H9 (cell line): ENCODE data around the gene GSG1L. TPM values are rescaled to one million over a fixed set of nuclear protein-coding genes. Genes with fewer than 3 reads are reported as not detected.

Experiments
- DNase-seq: peaks from one replicate; pipeline ENCODE4 v3.0.0-alpha.2; 2017
- H2AFZ ChIP-seq: one replicate; pipeline ENCODE4 v1.6.1; 2013; ENCODE audit warnings: mild to moderate bottlenecking, low read length, control low read depth, moderate library complexity
- H2AK5ac ChIP-seq: 2 replicates; pipeline ENCODE4 v1.6.1; 2013; ENCODE audit warnings: low read length, control low read depth, mixed read lengths; ENCODE audit not compliant: insufficient read length
- H2BK120ac ChIP-seq: one replicate; pipeline ENCODE4 v1.6.1; 2013; ENCODE audit warnings: low read depth, mild to moderate bottlenecking, low read length, control low read depth, inconsistent platforms; ENCODE audit not compliant: poor library complexity, severe bottlenecking
- H2BK12ac ChIP-seq: 2 replicates; pipeline ENCODE4 v1.6.1; 2013; ENCODE audit warnings: low read length, control low read depth, mixed read lengths, low read depth; ENCODE audit not compliant: insufficient read length
- H2BK15ac ChIP-seq: 2 replicates; pipeline ENCODE4 v1.6.1; 2013; ENCODE audit warnings: low read depth, low read length, control low read depth
- H2BK20ac ChIP-seq: one replicate; pipeline ENCODE4 v1.6.1; 2013; ENCODE audit warnings: low read depth, mild to moderate bottlenecking, low read length, control low read depth, inconsistent platforms; ENCODE audit not compliant: poor library complexity, severe bottlenecking
- H2BK5ac ChIP-seq: 2 replicates; pipeline ENCODE4 v1.6.1; 2013; ENCODE audit warnings: low read length, control low read depth, mixed read lengths; ENCODE audit not compliant: insufficient read length
- H3K14ac ChIP-seq: 2 replicates; pipeline ENCODE4 v1.6.1; 2013; ENCODE audit warnings: low read length, control low read depth; ENCODE audit not compliant: insufficient read depth
- H3K18ac ChIP-seq: 2 replicates; pipeline ENCODE4 v1.6.1; 2013; ENCODE audit warnings: low read depth, mild to moderate bottlenecking, mixed read lengths, low read length, control low read depth; ENCODE audit not compliant: insufficient read length
- H3K23ac ChIP-seq: 2 replicates; pipeline ENCODE4 v1.6.1; 2013; ENCODE audit warnings: low read length, control low read depth, mixed read lengths, low read depth; ENCODE audit not compliant: insufficient read length
- H3K23me2 ChIP-seq: 2 replicates; pipeline ENCODE4 v1.6.1; 2013; ENCODE audit warnings: low read depth, mild to moderate bottlenecking, mixed read lengths, low read length, control low read depth; ENCODE audit not compliant: insufficient read length, poor library complexity, severe bottlenecking
- H3K27ac ChIP-seq: 2 replicates; pipeline ENCODE4 v1.5.1; 2013; ENCODE audit warnings: low read length, control low read depth, mixed read lengths, low read depth; ENCODE audit not compliant: insufficient read length
- H3K27me3 ChIP-seq: 2 replicates; pipeline ENCODE4 v1.6.1; 2013; ENCODE audit warnings: low read length, control low read depth, inconsistent platforms; ENCODE audit not compliant: insufficient read depth
- H3K4ac ChIP-seq: 2 replicates; pipeline ENCODE4 v1.6.1; 2013; ENCODE audit warnings: low read depth, mild to moderate bottlenecking, control low read depth, inconsistent platforms, low read length, moderate library complexity
- H3K4me1 ChIP-seq: 2 replicates; pipeline ENCODE4 v1.6.1; 2013; ENCODE audit warnings: low read length, control low read depth, inconsistent platforms; ENCODE audit not compliant: insufficient read depth
- H3K4me2 ChIP-seq: 2 replicates; pipeline ENCODE4 v1.6.1; 2013; ENCODE audit warnings: low read length, control low read depth, mixed read lengths; ENCODE audit not compliant: insufficient read length, insufficient read depth
- H3K56ac ChIP-seq: 2 replicates; pipeline ENCODE4 v1.6.1; 2013; ENCODE audit warnings: low read depth, mild to moderate bottlenecking, mixed read lengths, low read length, control low read depth; ENCODE audit not compliant: insufficient read length
- H3K79me1 ChIP-seq: 2 replicates; pipeline ENCODE4 v1.6.1; 2013; ENCODE audit warnings: low read depth, mild to moderate bottlenecking, moderate library complexity, low read length, control low read depth, inconsistent platforms; ENCODE audit not compliant: insufficient read depth, poor library complexity, severe bottlenecking
- H3K79me2 ChIP-seq: 2 replicates; pipeline ENCODE4 v1.6.1; 2013; ENCODE audit warnings: low read length, control low read depth, inconsistent platforms; ENCODE audit not compliant: insufficient read depth
- H3K9ac ChIP-seq: 2 replicates; pipeline ENCODE4 v1.6.1; 2013; ENCODE audit warnings: low read length, control low read depth, mixed read lengths; ENCODE audit not compliant: insufficient read length; ENCODE audit errors: extremely low read depth
- H3K9me3 ChIP-seq: one replicate; pipeline ENCODE4 v1.6.1; 2013; ENCODE audit warnings: low read depth, low read length, inconsistent platforms; ENCODE audit not compliant: control insufficient read depth
- H3T11ph ChIP-seq: one replicate; pipeline ENCODE4 v1.6.1; 2013; ENCODE audit warnings: mild to moderate bottlenecking, low read length, control low read depth, inconsistent platforms
- H4K20me1 ChIP-seq: one replicate; pipeline ENCODE4 v1.6.1; 2013; ENCODE audit not compliant: control insufficient read depth, insufficient read length, insufficient read depth
- H4K5ac ChIP-seq: 2 replicates; pipeline ENCODE4 v1.6.1; 2013; ENCODE audit warnings: low read depth, mild to moderate bottlenecking, mixed read lengths, low read length, control low read depth; ENCODE audit not compliant: insufficient read length
- H4K8ac ChIP-seq: replicated peaks from 2 replicates; pipeline ENCODE4 v1.6.1; 2013; ENCODE audit warnings: low read length, control low read depth, mixed read lengths, low read depth; ENCODE audit not compliant: insufficient read length
- H4K91ac ChIP-seq: 2 replicates; pipeline ENCODE4 v1.6.1; 2013; ENCODE audit warnings: low read depth, mild to moderate bottlenecking, moderate library complexity, mixed read lengths, low read length, control low read depth; ENCODE audit not compliant: insufficient read length
- H3K27ac Mint-ChIP-seq, 3 experiments: 2 replicates in 2 of 3; 3 replicates in 1 of 3; pipeline ENCODE4 v1.8.0; 2020 to 2021; ENCODE audit warnings: mixed read lengths in 3 of 3, mild to moderate bottlenecking in 1 of 3, moderate library complexity in 1 of 3
- H3K27me3 Mint-ChIP-seq: 2 replicates; pipeline ENCODE4 v1.8.0; 2021; ENCODE audit warnings: low read depth, mild to moderate bottlenecking, moderate library complexity, mixed read lengths
- H3K36me3 Mint-ChIP-seq, 3 experiments: 2 replicates in 2 of 3; 3 replicates in 1 of 3; pipeline ENCODE4 v1.8.0; 2020 to 2021; ENCODE audit warnings: low read depth in 3 of 3, mixed read lengths in 3 of 3; ENCODE audit not compliant: insufficient read depth in 1 of 3
- H3K4me1 Mint-ChIP-seq, 2 experiments: 2 replicates each; pipeline ENCODE4 v1.8.0; 2020; ENCODE audit warnings: mixed read lengths in 2 of 2
- H3K4me3 Mint-ChIP-seq, 2 experiments: 2 replicates in 1 of 2; 3 replicates in 1 of 2; pipeline ENCODE4 v1.8.0; 2020 to 2021; ENCODE audit warnings: mild to moderate bottlenecking in 2 of 2, mixed read lengths in 2 of 2, moderate library complexity in 1 of 2
- H3K9me3 Mint-ChIP-seq, 2 experiments: 2 replicates in 1 of 2; 3 replicates in 1 of 2; pipeline ENCODE4 v1.8.0; 2020; ENCODE audit warnings: mild to moderate bottlenecking in 2 of 2, mixed read lengths in 2 of 2, moderate library complexity in 1 of 2
- CTCF ChIP-seq: fragments of 200-600 bp; sonication (generic); conservative IDR thresholded peaks from 3 replicates; pipeline ENCODE4 v1.8.0; 2021; ENCODE audit warnings: antibody characterized with exemption, mild to moderate bottlenecking
- WGBS: extraction: QIAGEN DNeasy Blood & Tissue Kit; methylation state at CpG from one replicate; pipeline ENCODE4 v1.1.7; 2013; ENCODE audit warnings: missing lambda C conversion rate, low lambda C conversion rate, mixed read lengths; ENCODE audit not compliant: insufficient read length; ENCODE audit errors: extremely low coverage; 5-methylcytosine and 5-hydroxymethylcytosine counted together
- total RNA-seq: library from RNA; stranded (reverse); gene quantifications from 2 replicates; pipeline ENCODE4 v1.2.1, GENCODE V29; 2021

Gene GSG1L
- total RNA-seq, 1 experiment from 2014 or later: 0.35 TPM

DNA sequence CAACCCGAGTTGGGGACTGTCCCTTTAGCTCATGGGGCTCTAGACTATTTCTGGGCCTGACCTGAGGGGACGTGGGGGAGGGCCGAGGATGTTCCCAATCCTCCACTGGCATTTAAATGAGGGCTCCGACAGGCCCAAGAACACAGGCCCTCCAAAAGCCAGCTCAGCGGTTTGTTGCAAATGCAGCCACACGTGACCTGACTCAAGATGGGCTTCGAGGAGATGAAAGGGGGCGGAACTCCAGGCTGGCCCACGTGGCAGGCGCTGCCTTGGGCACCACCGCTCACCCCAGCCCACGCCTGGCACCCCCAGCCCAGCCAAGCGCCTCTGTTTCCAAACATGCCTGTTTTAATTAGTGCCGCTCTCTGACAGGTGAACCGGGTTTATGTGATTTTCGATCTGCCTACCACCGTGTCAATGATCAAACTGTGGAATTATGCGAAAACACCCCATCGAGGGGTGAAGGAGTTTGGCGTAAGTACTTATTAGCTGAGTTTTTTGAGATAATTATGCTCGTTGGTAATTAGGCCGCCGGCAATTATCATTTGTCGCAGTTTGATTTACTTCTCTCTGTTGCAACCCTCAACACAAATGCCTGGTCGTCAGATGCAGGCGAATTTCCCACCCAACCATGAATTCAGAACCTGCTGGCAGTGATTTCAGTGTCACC, 286.8 kb downstream of the GSG1L start:
- H2BK12ac ChIP-seq: no peak overlapping the region
- H3K4me2 ChIP-seq: no peak overlapping the region
- H3K9ac ChIP-seq: no peak overlapping the region
- no peak overlapping the region for H3K4ac ChIP-seq
- H3K4me1 ChIP-seq: no peaks in the 10 kb centered on the region
- no peak overlapping the region for H3K18ac ChIP-seq
- H2BK20ac ChIP-seq: no peak overlapping the region
- H3K79me1 ChIP-seq: no peaks in the 10 kb centered on the region
- H3K23me2 ChIP-seq: no peaks in the 10 kb centered on the region
- no peak for TF ChIP-seq CTCF
- no peak overlapping the region for H3K27ac Mint-ChIP-seq
- H4K8ac ChIP-seq: no peak overlapping the region
- no peak overlapping the region for H3K56ac ChIP-seq
- H3K27ac ChIP-seq: no peak overlapping the region
- H3K79me2 ChIP-seq: no peaks in the 10 kb centered on the region
- no peak overlapping the region for H2BK5ac ChIP-seq
- H3K4me1 Mint-ChIP-seq: peaks cover 0 to 9% of the 10 kb centered on the region in 2 experiments; a peak in 2 of 4 replicates
- H3K23ac ChIP-seq: no peak overlapping the region
- H3K27me3 ChIP-seq: no peaks in the 10 kb centered on the region
- H2BK120ac ChIP-seq: no peak overlapping the region
- no peak overlapping the region for H4K91ac ChIP-seq
- no peak overlapping the region for H3T11ph ChIP-seq
- no peaks in the 10 kb centered on the region for H3K27me3 Mint-ChIP-seq
- H2AFZ ChIP-seq: no peak overlapping the region
- no peaks in the 10 kb centered on the region for H3K9me3 Mint-ChIP-seq
- no peak overlapping the region for H3K4me3 Mint-ChIP-seq
- H3K36me3 Mint-ChIP-seq: no peaks in the 10 kb centered on the region; a peak in 1 of 7 replicates
- H4K20me1 ChIP-seq: no peaks in the 10 kb centered on the region
- no peak overlapping the region; the same call in 1 of the 2 replicates for H3K14ac ChIP-seq
- H2AK5ac ChIP-seq: no peak overlapping the region
- no peaks in the 10 kb centered on the region for H3K9me3 ChIP-seq
- no peak overlapping the region for H2BK15ac ChIP-seq
- no peak for DNase-seq
- no CpG with 5 or more reads among the region's 26 CpGs for WGBS
- no peak overlapping the region for H4K5ac ChIP-seq
